Measurements from ENCODE around the gene BIN1.

- TF ChIP-seq TAF1 (IDR thresholded peaks at IDR 0.05; ENCODE audit: borderline replicate concordance, low read depth, low read length) (no peak), CTCF (IDR thresholded peaks at IDR 0.05) (no peak), POLR2AphosphoS5 (IDR thresholded peaks at IDR 0.05; ENCODE audit: low read depth, low read length) (no peak), IRF3 (IDR thresholded peaks at IDR 0.05; ENCODE audit: low read depth, low read length) (no peak), JUND (IDR thresholded peaks at IDR 0.05) (no peak)
Measured at GRCh38 chr2:127118467-127118866, 11.5 kb upstream of the BIN1 start.
